OCI-LY1 (cell line): Measurements from ENCODE around the gene IL10RB.

Source experiments
- H2AFZ ChIP-seq: fragments of 200-600 bp; sonication (generic), shearing (Covaris generic); 2 replicates; pipeline ENCODE4 v1.6.0; 2014; ENCODE audit warnings: antibody characterized with exemption, mild to moderate bottlenecking, low read length
- H3F3A ChIP-seq: fragments of 200-600 bp; sonication (generic), shearing (Covaris generic); 2 replicates; pipeline ENCODE4 v1.6.0; 2014; ENCODE audit warnings: mild to moderate bottlenecking, antibody characterized with exemption, low read length, moderate library complexity; ENCODE audit not compliant: insufficient read depth
- H3K27ac ChIP-seq: fragments of 200-600 bp; sonication (generic); 2 replicates; pipeline ENCODE4 v1.5.1; 2014; ENCODE audit warnings: low read length, mixed run types, mild to moderate bottlenecking, low read depth; ENCODE audit not compliant: poor library complexity, severe bottlenecking
- H3K27me3 ChIP-seq: fragments of 200-600 bp; sonication (generic); 2 replicates; pipeline ENCODE4 v1.6.0; 2014; ENCODE audit warnings: antibody characterized with exemption, mild to moderate bottlenecking, low read length, moderate library complexity; ENCODE audit not compliant: insufficient read depth
- H3K36me3 ChIP-seq: fragments of 200-600 bp; sonication (generic); 2 replicates; pipeline ENCODE4 v1.6.1; 2014; ENCODE audit warnings: mild to moderate bottlenecking, antibody characterized with exemption, low read length, moderate library complexity, mixed read lengths; ENCODE audit not compliant: insufficient read depth
- H3K4me1 ChIP-seq: fragments of 200-600 bp; sonication (generic); 2 replicates; pipeline ENCODE4 v1.5.1; 2014; ENCODE audit warnings: mild to moderate bottlenecking, low read length, moderate library complexity; ENCODE audit not compliant: insufficient read depth, severe bottlenecking
- H3K4me2 ChIP-seq: fragments of 200-600 bp; sonication (generic), shearing (Covaris generic); 2 replicates; pipeline ENCODE4 v1.6.1; 2014; ENCODE audit warnings: low read length
- H3K4me3 ChIP-seq: fragments of 200-600 bp; sonication (generic); 2 replicates; pipeline ENCODE4 v1.5.1; 2014; ENCODE audit warnings: low read length, low read depth, mild to moderate bottlenecking, mixed read lengths; ENCODE audit not compliant: poor library complexity, severe bottlenecking
- H3K79me2 ChIP-seq: fragments of 200-600 bp; shearing (Covaris generic); 2 replicates; pipeline ENCODE4 v1.6.1; 2016; ENCODE audit warnings: mixed run types, low read length, mixed read lengths; ENCODE audit not compliant: insufficient read depth
- H3K9ac ChIP-seq: fragments of 200-600 bp; sonication (generic), shearing (Covaris generic); 2 replicates; pipeline ENCODE4 v1.6.1; 2014; ENCODE audit warnings: mild to moderate bottlenecking, low read length, mixed read lengths
- H3K9me2 ChIP-seq: fragments of 200-600 bp; sonication (generic), shearing (Covaris generic); 2 replicates; pipeline ENCODE4 v1.6.1; 2014; ENCODE audit warnings: low read depth, mild to moderate bottlenecking, low read length, mixed read lengths
- H3K9me3 ChIP-seq: fragments of 200-600 bp; shearing (Covaris generic); 2 replicates; pipeline ENCODE4 v1.6.1; 2014; ENCODE audit warnings: low read length, mixed read lengths
- H4K20me1 ChIP-seq: fragments of 200-600 bp; sonication (generic), shearing (Covaris generic); 2 replicates; pipeline ENCODE4 v1.6.0; 2016; ENCODE audit warnings: mild to moderate bottlenecking, low read length; ENCODE audit not compliant: insufficient read depth
- EZH2 ChIP-seq: fragments of 200-600 bp; sonication (generic), shearing (Covaris generic); IDR thresholded peaks from 2 replicates; pipeline ENCODE4 v1.8.0; 2017; ENCODE audit warnings: borderline replicate concordance, mixed run types, mild to moderate bottlenecking, antibody characterized with exemption, low read length, moderate library complexity, mixed read lengths
- TF ChIP-seq, protein P1 (sequence below): fragments of 200-600 bp; sonication (generic), shearing (Covaris generic); IDR thresholded peaks from 2 replicates; pipeline ENCODE4 v1.5.1; 2017; ENCODE audit warnings: mild to moderate bottlenecking, antibody characterized with exemption, low read length, moderate library complexity, mixed read lengths

The IL10RB gene

DNA sequence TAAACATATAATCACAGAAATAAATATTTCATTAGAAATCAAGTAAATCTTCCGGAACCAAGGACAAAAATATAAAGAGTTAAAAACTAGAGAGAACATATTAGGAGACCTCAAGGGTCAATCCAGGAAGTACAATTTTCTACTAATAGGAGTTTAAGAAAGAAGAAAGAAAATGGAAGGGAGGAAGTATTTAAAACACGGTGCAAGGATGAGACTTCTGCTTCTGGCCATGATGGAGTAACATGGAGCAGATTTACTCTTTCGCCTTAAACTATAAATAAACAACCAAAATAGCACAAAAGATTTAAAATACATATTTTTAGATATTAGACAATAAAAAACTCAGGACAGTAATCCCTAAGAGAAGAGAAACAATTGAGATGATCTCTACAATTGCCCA is 46.0 kb downstream of the IL10RB start:
- Histone ChIP-seq H4K20me1 (no peaks in the 10 kb centered on the region), H3K27me3 (no peaks in the 10 kb centered on the region), H3K4me3 (no peak overlapping the region), H3K9ac (no peak overlapping the region), H3F3A (peaks cover 10% of the 10 kb centered on the region), H3K36me3 (peaks cover 4% of the 10 kb centered on the region; the same call in 1 of the 2 replicates), H3K9me3 (peaks cover 14% of the 10 kb centered on the region; the same call in 1 of the 2 replicates), H2AFZ (no peak overlapping the region), H3K4me2 (no peak overlapping the region), H3K9me2 (no peaks in the 10 kb centered on the region), H3K4me1 (peaks cover 57% of the 10 kb centered on the region), H3K27ac (peak overlapping the region; percentile 32), H3K79me2 (no peaks in the 10 kb centered on the region)
- TF ChIP-seq, protein P1, sequence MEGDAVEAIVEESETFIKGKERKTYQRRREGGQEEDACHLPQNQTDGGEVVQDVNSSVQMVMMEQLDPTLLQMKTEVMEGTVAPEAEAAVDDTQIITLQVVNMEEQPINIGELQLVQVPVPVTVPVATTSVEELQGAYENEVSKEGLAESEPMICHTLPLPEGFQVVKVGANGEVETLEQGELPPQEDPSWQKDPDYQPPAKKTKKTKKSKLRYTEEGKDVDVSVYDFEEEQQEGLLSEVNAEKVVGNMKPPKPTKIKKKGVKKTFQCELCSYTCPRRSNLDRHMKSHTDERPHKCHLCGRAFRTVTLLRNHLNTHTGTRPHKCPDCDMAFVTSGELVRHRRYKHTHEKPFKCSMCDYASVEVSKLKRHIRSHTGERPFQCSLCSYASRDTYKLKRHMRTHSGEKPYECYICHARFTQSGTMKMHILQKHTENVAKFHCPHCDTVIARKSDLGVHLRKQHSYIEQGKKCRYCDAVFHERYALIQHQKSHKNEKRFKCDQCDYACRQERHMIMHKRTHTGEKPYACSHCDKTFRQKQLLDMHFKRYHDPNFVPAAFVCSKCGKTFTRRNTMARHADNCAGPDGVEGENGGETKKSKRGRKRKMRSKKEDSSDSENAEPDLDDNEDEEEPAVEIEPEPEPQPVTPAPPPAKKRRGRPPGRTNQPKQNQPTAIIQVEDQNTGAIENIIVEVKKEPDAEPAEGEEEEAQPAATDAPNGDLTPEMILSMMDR = no peak
- no peak for TF ChIP-seq EZH2

DNA sequence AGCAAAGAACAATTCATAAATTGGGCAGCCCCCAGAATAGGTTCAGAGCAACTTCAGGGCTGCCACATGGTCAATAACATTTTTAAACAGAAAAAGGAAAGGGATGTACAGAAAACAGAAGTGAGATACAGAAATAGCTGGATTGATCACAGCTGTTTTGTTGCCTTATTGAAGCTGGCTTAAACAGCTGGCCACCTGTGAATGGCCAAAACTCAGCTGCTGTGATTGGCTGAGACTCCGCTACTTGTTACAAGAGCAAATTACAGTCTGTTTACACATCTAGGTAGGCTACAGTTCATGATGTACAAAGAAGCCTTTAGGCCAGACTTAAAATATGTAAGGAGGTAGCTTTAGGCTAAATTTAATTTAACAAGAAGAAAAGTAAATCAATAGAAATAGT is 47.0 kb downstream of the IL10RB start:
- no peak overlapping the region for H2AFZ ChIP-seq

DNA sequence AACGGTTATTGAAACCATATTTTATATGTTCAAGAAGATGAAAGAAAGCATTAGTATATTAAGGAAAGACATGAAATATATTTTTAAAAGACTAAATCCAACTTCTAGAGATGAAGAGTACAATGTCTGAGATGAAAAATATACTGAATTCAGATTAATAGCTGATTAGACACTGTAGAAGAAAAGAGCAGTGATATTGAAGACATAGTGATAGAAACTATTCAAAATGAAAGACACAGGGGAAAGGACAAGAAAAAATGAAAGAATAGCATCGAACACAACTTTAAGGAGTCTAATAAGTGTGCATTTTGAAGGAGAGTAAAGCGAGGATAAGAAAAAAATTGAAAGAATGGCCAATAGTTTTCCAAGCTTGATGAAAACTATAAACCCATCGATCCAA is 47.4 kb downstream of the IL10RB start:
- Histone ChIP-seq H3F3A (0 out of 2 replicates have a peak, but pooled peaks cover 2% of the 10 kb centered on the region), H2AFZ (no peak overlapping the region), H3K9me2 (no peaks in the 10 kb centered on the region), H3K4me3 (no peak overlapping the region), H3K9ac (no peak overlapping the region), H4K20me1 (no peaks in the 10 kb centered on the region), H3K36me3 (peaks cover 4% of the 10 kb centered on the region; the same call in 1 of the 2 replicates), H3K27ac (peak overlapping the region; percentile 32), H3K79me2 (no peaks in the 10 kb centered on the region), H3K4me2 (no peak overlapping the region), H3K27me3 (no peaks in the 10 kb centered on the region), H3K4me1 (peaks cover 47% of the 10 kb centered on the region), H3K9me3 (peaks cover 14% of the 10 kb centered on the region; the same call in 1 of the 2 replicates)
- no peak for TF ChIP-seq EZH2
- TF ChIP-seq, protein P1 = no peak

More for the DNA sequence above, 47.0 kb downstream of the IL10RB start:
- Histone ChIP-seq H3K36me3 (peaks cover 4% of the 10 kb centered on the region; the same call in 1 of the 2 replicates), H4K20me1 (no peaks in the 10 kb centered on the region), H3K4me3 (no peak overlapping the region), H3K9me2 (no peaks in the 10 kb centered on the region), H3K9ac (no peak overlapping the region), H3K27ac (peak overlapping the region; percentile 32), H3K4me1 (peaks cover 51% of the 10 kb centered on the region), H3K27me3 (no peaks in the 10 kb centered on the region), H3F3A (peaks cover 6% of the 10 kb centered on the region), H3K9me3 (peaks cover 14% of the 10 kb centered on the region; the same call in 1 of the 2 replicates), H3K79me2 (no peaks in the 10 kb centered on the region), H3K4me2 (no peak overlapping the region)
- TF ChIP-seq, protein P1 = no peak
- no peak for TF ChIP-seq EZH2
